ENCODE data around the gene IDUA.

DNA sequence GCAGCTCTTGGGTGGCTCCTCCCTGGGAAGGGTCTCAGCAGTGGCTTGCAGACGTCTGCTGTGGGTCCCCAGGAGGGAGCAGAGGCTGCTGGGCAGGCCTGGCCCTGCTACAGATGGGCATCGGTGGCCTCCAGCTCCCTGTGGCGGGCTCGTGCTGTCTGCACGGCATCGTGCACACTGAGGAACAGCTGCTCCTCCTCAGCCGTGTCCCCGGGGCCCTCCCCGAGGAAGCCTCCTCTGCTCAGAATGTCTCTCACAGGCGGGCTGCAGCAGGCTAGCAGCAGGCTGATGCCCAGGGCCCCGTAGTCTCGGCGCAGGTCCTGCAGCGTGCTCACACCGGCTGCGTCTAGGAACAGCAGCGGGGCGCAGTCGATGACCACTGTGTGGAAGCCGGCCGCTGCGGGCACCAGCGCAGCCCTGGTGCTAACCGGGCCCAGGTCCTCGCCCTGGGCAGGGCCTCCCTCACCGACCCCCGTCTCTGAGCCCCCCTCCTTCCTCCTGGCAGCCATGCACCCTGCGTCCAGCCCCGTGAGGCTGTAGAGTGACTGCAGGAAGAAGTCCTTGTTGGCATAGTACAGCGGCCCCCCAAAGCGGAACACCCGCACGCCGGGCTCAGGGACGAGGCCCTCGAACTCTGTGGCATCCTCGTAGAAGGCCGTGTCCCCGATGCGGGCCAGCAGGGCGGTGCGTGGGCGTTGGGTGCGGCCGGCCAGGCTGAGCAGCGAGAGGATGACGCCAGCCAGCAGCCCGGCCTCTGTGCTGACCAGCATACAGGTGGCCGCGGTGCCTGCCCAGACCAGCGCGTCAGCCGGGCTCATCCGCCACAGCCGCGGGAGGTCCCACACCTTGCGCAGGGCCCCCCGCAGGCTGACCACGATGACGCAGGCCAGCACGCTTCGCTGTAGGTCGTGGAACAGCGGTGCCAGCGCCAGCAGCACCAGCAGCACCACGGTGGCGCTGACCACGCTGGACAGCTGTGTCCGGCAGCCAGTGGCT, 2.2 kb downstream of the IDUA start:
- TF ChIP-seq, protein P1, sequence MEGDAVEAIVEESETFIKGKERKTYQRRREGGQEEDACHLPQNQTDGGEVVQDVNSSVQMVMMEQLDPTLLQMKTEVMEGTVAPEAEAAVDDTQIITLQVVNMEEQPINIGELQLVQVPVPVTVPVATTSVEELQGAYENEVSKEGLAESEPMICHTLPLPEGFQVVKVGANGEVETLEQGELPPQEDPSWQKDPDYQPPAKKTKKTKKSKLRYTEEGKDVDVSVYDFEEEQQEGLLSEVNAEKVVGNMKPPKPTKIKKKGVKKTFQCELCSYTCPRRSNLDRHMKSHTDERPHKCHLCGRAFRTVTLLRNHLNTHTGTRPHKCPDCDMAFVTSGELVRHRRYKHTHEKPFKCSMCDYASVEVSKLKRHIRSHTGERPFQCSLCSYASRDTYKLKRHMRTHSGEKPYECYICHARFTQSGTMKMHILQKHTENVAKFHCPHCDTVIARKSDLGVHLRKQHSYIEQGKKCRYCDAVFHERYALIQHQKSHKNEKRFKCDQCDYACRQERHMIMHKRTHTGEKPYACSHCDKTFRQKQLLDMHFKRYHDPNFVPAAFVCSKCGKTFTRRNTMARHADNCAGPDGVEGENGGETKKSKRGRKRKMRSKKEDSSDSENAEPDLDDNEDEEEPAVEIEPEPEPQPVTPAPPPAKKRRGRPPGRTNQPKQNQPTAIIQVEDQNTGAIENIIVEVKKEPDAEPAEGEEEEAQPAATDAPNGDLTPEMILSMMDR (IDR thresholded peaks at IDR 0.05): no peak
- no peak for TF ChIP-seq POLR2A (IDR thresholded peaks at IDR 0.05)
